Stimulated activated CD8-positive, alpha-beta memory T cell treated with anti-CD3 and anti-CD28 coated beads, Interleukin-4, amount 100 ng/mL, for 48 hours (primary cell): ENCODE data around the gene DPH3.

Source experiments
- DNase-seq: peaks from one replicate; pipeline ENCODE4 v3.0.0-alpha.2; 2020

DPH3 gene

DNA sequence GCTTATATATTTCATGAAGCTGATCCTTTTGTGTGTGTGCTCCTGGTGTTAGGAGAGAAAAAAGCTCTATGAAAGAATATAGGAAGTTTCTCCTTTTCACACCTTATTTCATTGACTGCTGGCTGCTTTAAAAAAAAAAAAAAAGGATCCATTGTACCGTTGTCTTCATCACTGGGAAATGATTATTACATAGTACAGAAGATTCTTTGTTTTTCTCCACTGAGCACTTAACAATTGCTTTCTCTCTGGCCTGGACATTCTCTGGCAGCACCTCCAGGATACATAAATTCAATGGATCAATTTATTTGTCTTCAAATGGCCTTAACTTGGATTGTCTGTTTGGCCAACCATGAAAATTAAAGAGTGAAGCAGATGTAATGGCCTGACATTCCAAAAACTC is 37.2 kb downstream of the DPH3 start:
- no peak for DNase-seq

DNA sequence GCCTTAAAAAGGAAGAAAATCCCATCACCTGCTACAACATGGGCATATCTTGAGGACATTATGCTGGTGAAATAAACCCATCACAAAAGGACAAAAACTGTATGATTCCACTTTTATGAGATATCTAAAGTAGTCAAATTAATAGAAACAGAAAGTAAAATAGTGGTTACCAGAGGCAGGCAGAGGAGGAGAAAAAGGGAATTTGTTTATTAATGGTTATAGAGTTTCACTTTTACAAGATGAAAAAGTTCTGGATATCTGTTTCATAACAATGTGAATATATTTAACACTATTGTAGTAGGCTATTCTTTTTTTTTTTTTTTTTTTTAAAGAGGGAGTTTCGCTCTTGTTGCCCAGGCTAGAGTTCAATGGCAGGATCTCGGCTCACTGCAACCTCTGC is 40.4 kb downstream of the DPH3 start:
- DNase-seq, result no peak

DNA sequence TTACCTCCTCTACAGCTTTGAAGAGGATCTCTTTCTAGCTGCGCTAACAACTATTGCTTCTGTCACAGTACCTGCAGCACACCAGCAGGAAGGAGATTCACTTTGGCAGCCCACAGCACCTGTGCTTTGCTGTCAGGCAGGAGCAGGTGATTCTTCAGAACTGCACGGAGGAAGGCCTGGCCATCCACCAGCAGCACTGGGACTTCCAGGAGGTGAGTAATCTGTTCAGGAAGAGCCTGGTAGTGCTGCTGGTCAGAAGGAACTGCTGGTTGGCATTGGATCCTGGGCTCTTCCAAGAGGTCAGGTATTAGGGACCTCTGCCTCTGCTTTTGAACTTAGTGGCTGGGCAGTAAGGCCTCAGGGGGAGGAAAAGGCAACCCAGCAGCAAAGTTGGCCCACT is 42.2 kb downstream of the DPH3 start:
- DNase-seq, result no peak

DNA sequence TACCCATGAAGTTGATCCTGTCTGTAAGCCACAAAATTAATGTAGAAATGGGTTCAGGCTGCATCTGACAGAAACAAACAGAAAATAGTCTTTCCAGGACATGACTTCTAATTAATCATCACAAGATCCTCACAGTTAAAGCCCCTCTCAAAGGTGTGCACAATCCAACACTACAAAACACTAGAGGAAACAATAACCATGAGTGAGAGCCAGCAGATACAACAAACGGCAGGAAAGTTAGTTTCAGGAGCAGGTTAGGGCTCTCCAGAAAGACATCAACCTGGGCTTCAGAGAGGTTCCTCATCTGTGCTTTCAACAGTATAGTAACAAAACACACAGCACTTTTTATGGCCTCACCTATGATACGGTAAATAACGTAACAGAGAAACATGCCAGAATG is 42.8 kb downstream of the DPH3 start:
- DNase-seq, result no peak

DNA sequence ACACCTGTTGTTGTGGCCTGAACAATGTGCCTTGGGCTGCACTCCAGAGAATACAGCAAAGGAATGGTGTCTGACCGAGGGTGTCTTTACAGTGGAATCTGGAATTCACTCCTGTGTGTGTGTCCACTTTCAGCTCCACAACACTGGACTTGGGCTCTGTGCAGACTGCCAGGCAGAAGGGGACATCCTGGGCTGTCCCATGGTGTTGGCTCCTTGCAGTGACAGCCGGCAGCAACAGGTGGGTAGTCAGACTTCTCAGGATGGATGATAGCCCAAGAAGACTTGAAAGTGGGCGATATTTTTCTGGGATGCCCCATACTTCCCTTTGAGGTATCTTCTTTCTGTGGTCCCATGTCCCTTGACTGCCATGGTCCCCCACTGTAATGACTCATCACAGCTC is 45.0 kb downstream of the DPH3 start:
- no peak for DNase-seq

DNA sequence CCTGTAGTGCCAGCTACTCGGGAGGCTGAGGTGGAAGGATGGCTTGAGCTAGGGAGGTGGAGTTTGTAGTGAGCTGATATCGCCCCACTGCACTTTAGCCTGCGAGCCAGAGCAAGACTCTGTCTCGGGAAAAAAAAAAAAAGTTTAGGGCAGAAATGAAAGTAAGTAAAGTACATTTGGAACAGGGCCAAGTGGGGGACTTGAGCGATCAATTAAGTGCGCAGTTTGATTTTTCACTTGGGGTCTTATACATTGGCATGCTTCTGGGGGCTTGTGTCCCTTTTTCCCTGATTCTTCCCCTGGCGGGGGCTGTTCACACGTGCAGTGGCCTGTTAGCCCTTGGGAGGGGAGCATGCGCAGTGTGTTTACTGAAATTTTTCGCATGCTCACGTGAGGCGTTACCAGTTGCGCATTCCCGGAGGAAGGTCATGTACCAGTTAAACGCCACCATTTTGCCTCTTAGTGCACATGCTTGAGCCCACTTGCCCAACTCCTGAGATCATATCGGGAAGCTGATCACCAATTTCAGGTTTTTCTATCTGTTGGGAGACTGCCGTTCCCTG is 48.3 kb downstream of the DPH3 start:
- no peak for DNase-seq

DNA sequence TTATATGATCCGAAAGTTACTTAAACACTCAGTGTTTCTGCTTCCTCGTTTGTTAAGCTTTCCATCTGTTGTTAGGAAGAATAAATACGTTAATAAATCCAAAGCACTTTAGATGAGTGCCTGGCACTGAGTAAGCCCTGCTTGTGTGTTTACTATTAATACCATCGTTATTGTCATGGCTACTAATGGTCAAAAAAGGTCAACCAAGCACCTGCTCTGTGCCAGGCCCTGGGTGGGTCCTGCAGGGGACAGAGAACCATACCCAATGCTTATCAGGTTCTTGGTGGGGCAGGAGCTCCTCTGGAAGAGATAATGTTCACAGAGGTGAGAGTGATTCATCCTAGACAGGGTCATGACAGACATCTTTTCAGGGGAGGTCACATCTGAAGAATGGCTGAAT is 50.4 kb downstream of the DPH3 start:
- no peak for DNase-seq

DNA sequence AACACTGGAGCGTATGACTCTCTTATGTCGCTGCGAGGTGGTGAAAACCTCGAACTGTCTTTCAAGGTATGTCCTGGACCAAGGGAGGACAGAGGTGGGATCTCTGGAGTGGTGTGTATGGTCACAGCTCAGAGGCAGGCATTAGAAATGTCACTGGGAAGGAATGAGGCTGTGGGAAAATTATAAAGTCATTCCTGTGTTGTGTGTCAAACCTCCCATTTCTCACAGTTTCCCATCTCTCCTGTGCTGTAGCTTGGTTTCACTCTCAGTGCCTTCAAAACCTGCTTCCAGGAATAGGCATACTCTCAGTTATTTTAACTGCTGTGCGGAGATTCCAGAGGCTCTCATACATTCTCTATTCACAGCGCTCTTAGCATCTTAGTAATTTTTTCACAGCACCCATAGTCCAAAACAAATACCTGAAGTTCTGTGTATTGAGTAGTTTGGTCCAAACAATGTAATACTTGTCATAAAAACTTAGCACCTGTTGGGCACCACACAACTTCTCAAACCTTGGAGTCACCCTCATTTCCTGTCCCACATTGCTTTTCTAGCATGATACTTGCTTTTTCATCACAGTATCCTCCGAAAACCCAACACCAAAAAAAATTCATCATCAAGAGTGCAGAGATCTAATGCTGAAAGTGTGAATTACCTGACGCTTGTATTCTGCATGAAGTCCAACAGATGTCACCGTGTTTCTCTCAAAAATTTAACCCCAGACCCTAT is 53.4 kb downstream of the DPH3 start:
- no peak for DNase-seq
